Ecto neural progenitor cell (in vitro differentiated cells): Measurements from ENCODE around the gene CLDN2.

ENCODE experiments used
- DNase-seq: peaks from one replicate; pipeline ENCODE4 v3.0.0-alpha.2; 2018; ENCODE audit warnings: low spot score

The CLDN2 gene

GRCh38 chrX:106963111-106963510, 42.9 kb downstream of the CLDN2 start:
- DNase-seq = no peak

- no peak for DNase-seq
These were observed 44.1 kb downstream of the CLDN2 start for GRCh38 chrX:106964290-106964689.

GRCh38 chrX:106966547-106966946, 46.3 kb downstream of the CLDN2 start:
- DNase-seq = peak; percentile 52

GRCh38 chrX:106972896-106973295, 52.7 kb downstream of the CLDN2 start:
- no peak for DNase-seq

- DNase-seq = no peak
These were observed 53.4 kb downstream of the CLDN2 start for GRCh38 chrX:106973433-106974149.

- DNase-seq = no peak
These were observed 56.2 kb downstream of the CLDN2 start for GRCh38 chrX:106976416-106976815.
